ENCODE results near the gene ZFP64.

GRCh38 chr20:52217689-52218395, 26.3 kb upstream of the ZFP64 start:
- TF ChIP-seq POLR2A (IDR thresholded peaks at IDR 0.05), result no peak
- no peak for TF ChIP-seq CTCF (IDR thresholded peaks at IDR 0.05 in 8 of 11, conservative IDR thresholded peaks at IDR 0.05 in 3 of 11)
